ENCODE measurements around the gene E2F3. TPM values are rescaled to one million over a fixed set of nuclear protein-coding genes. Genes with fewer than 3 reads are reported as not detected.

The E2F3 gene
- total and polyA plus RNA-seq, 2 donors (not counting 1 experiment from before 2014, with no cell fraction given): 4.1 to 12.3 TPM

DNA sequence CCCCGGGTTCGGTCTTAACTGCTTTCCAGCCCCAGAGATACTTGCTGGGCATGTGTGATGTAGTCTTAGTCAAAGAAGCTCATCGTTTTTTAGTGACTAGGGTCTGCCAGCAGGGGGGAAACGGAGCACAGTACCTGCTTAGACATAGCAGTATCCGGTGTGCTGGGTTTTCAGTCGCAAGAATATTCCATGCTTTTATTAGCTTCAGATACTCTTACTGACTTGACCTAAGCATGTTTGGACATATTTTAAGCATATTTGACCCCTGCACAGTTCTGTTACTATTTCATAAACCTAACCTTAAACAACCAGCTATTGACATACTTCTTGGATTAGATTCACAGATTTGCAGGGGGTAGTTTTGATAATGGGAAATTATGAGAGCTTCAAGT lies 3.0 kb downstream of the E2F3 start:
- Histone ChIP-seq H3K79me2 (ENCODE audit: control insufficient read depth, insufficient read depth, low read length) (peaks cover 55% of the 10 kb centered on the region), H3K27me3 (ENCODE audit: control insufficient read depth, insufficient read depth, low read length) (no peaks in the 10 kb centered on the region), H3K4me3 (replicated peaks in 1 of 4; ENCODE audit: control extremely low read depth in 1 of 4, insufficient read depth in 1 of 4, low read depth in 3 of 4, low read length in 4 of 4) (peak overlapping the region; percentile 60 to 89 (median 83)), H3K36me3 (ENCODE audit: control insufficient read depth, insufficient read depth, low read length) (peaks cover 2% of the 10 kb centered on the region), H3K27ac (ENCODE audit: insufficient read depth, low read length) (peak overlapping the region; percentile 90), H3K9me3 (ENCODE audit: control insufficient read depth, insufficient read depth, low read depth, low read length) (no peaks in the 10 kb centered on the region), H3K9ac (ENCODE audit: insufficient read depth, low read length) (peak overlapping the region; percentile 79), H3K4me2 (ENCODE audit: extremely low read depth, insufficient read depth, low read length) (peak overlapping the region; percentile 92), H3K4me1 (ENCODE audit: control insufficient read depth, extremely low read depth, insufficient read depth, low read length) (no peaks in the 10 kb centered on the region), H4K20me1 (ENCODE audit: control insufficient read depth, extremely low read depth, insufficient read depth, low read length) (no peaks in the 10 kb centered on the region), H2AFZ (ENCODE audit: low read length) (no peak overlapping the region)
- TF ChIP-seq, protein P1, sequence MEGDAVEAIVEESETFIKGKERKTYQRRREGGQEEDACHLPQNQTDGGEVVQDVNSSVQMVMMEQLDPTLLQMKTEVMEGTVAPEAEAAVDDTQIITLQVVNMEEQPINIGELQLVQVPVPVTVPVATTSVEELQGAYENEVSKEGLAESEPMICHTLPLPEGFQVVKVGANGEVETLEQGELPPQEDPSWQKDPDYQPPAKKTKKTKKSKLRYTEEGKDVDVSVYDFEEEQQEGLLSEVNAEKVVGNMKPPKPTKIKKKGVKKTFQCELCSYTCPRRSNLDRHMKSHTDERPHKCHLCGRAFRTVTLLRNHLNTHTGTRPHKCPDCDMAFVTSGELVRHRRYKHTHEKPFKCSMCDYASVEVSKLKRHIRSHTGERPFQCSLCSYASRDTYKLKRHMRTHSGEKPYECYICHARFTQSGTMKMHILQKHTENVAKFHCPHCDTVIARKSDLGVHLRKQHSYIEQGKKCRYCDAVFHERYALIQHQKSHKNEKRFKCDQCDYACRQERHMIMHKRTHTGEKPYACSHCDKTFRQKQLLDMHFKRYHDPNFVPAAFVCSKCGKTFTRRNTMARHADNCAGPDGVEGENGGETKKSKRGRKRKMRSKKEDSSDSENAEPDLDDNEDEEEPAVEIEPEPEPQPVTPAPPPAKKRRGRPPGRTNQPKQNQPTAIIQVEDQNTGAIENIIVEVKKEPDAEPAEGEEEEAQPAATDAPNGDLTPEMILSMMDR (conservative IDR thresholded peaks at IDR 0.05 in 1 of 2, IDR thresholded peaks at IDR 0.05 in 1 of 2; ENCODE audit: low read depth in 1 of 2, low read length in 2 of 2): peak; percentile 54 to 70
- TF ChIP-seq EZH2 (IDR thresholded peaks at IDR 0.05; ENCODE audit: low read length, missing control alignments): no peak
- DNase-seq (ENCODE audit: low read depth in 2 of 2): peak; percentile 74 to 75

DNA sequence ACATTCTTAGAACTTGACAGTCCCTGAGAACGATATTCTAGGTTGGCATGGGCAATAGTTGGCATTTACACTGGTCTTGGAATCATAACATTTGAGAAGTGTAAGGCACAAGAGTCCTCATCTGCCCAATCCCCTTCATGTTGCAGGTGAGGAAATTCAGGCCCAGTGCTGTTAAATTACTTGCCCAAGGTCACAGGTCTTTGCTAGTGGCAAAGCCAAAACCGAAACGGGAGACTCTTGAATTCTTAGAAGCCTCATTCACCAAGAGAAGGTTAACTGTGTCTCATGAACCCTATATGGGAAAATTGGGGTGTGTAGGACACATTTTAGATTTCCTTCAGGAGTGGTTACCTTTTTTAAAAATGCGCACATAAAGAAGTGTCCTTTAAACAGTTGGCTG lies 7.2 kb downstream of the E2F3 start:
- TF ChIP-seq, protein P1 (conservative IDR thresholded peaks at IDR 0.05 in 1 of 2, IDR thresholded peaks at IDR 0.05 in 1 of 2; ENCODE audit: low read depth in 1 of 2, low read length in 2 of 2): no peak
- TF ChIP-seq EZH2 (IDR thresholded peaks at IDR 0.05; ENCODE audit: low read length, missing control alignments): no peak
- H2AFZ ChIP-seq (ENCODE audit: low read length): no peak overlapping the region
- H4K20me1 ChIP-seq (ENCODE audit: control insufficient read depth, extremely low read depth, insufficient read depth, low read length): no peaks in the 10 kb centered on the region
- no peak overlapping the region for H3K9ac ChIP-seq (ENCODE audit: insufficient read depth, low read length)
- H3K79me2 ChIP-seq (ENCODE audit: control insufficient read depth, insufficient read depth, low read length): peaks cover 95% of the 10 kb centered on the region
- no peaks in the 10 kb centered on the region for H3K4me1 ChIP-seq (ENCODE audit: control insufficient read depth, extremely low read depth, insufficient read depth, low read length)
- no peak overlapping the region for H3K4me2 ChIP-seq (ENCODE audit: extremely low read depth, insufficient read depth, low read length)
- peaks cover 2% of the 10 kb centered on the region for H3K36me3 ChIP-seq (ENCODE audit: control insufficient read depth, insufficient read depth, low read length)
- H3K27ac ChIP-seq (ENCODE audit: insufficient read depth, low read length): no peak overlapping the region
- no peak for DNase-seq (ENCODE audit: low read depth in 2 of 2)
- no peak overlapping the region for H3K4me3 ChIP-seq (replicated peaks in 1 of 4; ENCODE audit: control extremely low read depth in 1 of 4, insufficient read depth in 1 of 4, low read depth in 3 of 4, low read length in 4 of 4)
- no peaks in the 10 kb centered on the region for H3K9me3 ChIP-seq (ENCODE audit: control insufficient read depth, insufficient read depth, low read depth, low read length)
- no peaks in the 10 kb centered on the region for H3K27me3 ChIP-seq (ENCODE audit: control insufficient read depth, insufficient read depth, low read length)

DNA sequence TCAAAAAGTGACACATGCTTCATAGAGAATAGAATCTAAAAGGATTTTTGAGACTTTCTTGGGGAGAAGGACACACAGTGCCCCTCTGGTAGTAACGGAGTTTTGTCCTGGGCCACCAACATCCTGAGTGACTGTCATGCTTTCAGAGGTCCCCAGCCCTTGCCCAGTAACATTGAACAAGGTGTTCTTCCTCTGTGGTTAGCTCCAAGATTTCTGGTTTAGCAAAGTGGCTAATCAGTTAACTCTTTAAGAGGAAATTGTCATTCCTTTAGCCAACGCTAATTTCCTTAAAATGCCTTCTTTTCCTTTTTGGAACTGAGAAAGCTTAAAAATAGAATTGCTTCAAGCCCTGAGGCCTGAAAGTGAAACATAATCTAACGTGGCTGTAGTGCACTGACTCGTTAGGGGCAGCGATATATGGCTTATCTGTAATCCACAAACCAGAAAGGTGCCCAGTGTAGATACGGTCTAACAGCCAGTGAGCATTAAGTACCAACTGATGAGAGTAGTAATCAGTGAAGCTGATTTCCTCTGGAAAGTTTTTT lies 7.8 kb downstream of the E2F3 start:
- Histone ChIP-seq H3K27me3 (ENCODE audit: control insufficient read depth, insufficient read depth, low read length) (no peaks in the 10 kb centered on the region), H3K9me3 (ENCODE audit: control insufficient read depth, insufficient read depth, low read depth, low read length) (no peaks in the 10 kb centered on the region), H3K36me3 (ENCODE audit: control insufficient read depth, insufficient read depth, low read length) (peaks cover 2% of the 10 kb centered on the region), H3K9ac (ENCODE audit: insufficient read depth, low read length) (no peak overlapping the region), H3K4me3 (replicated peaks in 1 of 4; ENCODE audit: control extremely low read depth in 1 of 4, insufficient read depth in 1 of 4, low read depth in 3 of 4, low read length in 4 of 4) (no peak overlapping the region), H3K79me2 (ENCODE audit: control insufficient read depth, insufficient read depth, low read length) (peaks cover 94% of the 10 kb centered on the region), H2AFZ (ENCODE audit: low read length) (no peak overlapping the region), H3K4me1 (ENCODE audit: control insufficient read depth, extremely low read depth, insufficient read depth, low read length) (no peaks in the 10 kb centered on the region), H4K20me1 (ENCODE audit: control insufficient read depth, extremely low read depth, insufficient read depth, low read length) (no peaks in the 10 kb centered on the region), H3K27ac (ENCODE audit: insufficient read depth, low read length) (no peak overlapping the region), H3K4me2 (ENCODE audit: extremely low read depth, insufficient read depth, low read length) (no peak overlapping the region)
- DNase-seq (ENCODE audit: low read depth in 2 of 2): peak in 1 of 2 donors; percentile 7
- TF ChIP-seq, protein P1 (conservative IDR thresholded peaks at IDR 0.05 in 1 of 2, IDR thresholded peaks at IDR 0.05 in 1 of 2; ENCODE audit: low read depth in 1 of 2, low read length in 2 of 2): no peak
- no peak for TF ChIP-seq EZH2 (IDR thresholded peaks at IDR 0.05; ENCODE audit: low read length, missing control alignments)
